Smooth muscle cell (in vitro differentiated cells): ENCODE measurements around the gene OPHN1. TPM values are rescaled to one million over a fixed set of nuclear protein-coding genes. Genes with fewer than 3 reads are reported as not detected.

Experiments used
- DNase-seq: peaks from one replicate; lab custom pipeline; 2025; ENCODE audit not compliant: unreplicated experiment; lab: John Stamatoyannopoulos, UW
- H2AFZ ChIP-seq: fragments of 200-600 bp; sonication (generic); 2 replicates; pipeline ENCODE4 v1.6.0; 2016; ENCODE audit warnings: antibody characterized with exemption, low read depth, mild to moderate bottlenecking
- H3F3A ChIP-seq: fragments of 200-600 bp; sonication (generic); 2 replicates; pipeline ENCODE4 v1.6.0; 2017; ENCODE audit warnings: antibody characterized with exemption, low read depth
- H3K27ac ChIP-seq: fragments of 200-600 bp; sonication (generic); 2 replicates; pipeline ENCODE4 v1.5.1; 2016; ENCODE audit warnings: low read depth, mild to moderate bottlenecking
- H3K27me3 ChIP-seq: fragments of 200-600 bp; sonication (generic); 2 replicates; pipeline ENCODE4 v1.6.1; 2016; ENCODE audit warnings: low read depth, mild to moderate bottlenecking
- H3K36me3 ChIP-seq: fragments of 200-600 bp; sonication (generic); 2 replicates; pipeline ENCODE4 v1.5.1; 2016; ENCODE audit warnings: low read depth
- H3K4me1 ChIP-seq: fragments of 200-600 bp; sonication (generic); 2 replicates; pipeline ENCODE4 v1.5.1; 2016; ENCODE audit warnings: low read depth
- H3K4me2 ChIP-seq: fragments of 200-600 bp; sonication (generic); 2 replicates; pipeline ENCODE4 v1.6.0; 2016; ENCODE audit warnings: mild to moderate bottlenecking
- H3K4me3 ChIP-seq: fragments of 200-600 bp; sonication (generic); 2 replicates; pipeline ENCODE4 v1.5.1; 2016; ENCODE audit warnings: mild to moderate bottlenecking
- H3K79me2 ChIP-seq: fragments of 200-600 bp; sonication (generic); 2 replicates; pipeline ENCODE4 v1.6.0; 2016; ENCODE audit warnings: low read depth, mild to moderate bottlenecking
- H3K9ac ChIP-seq: fragments of 200-600 bp; sonication (generic); 2 replicates; pipeline ENCODE4 v1.6.0; 2016; ENCODE audit warnings: low read depth
- H3K9me3 ChIP-seq: fragments of 200-600 bp; sonication (generic); replicated peaks from 2 replicates; pipeline ENCODE4 v1.5.1; 2016; ENCODE audit warnings: low read depth
- H4K20me1 ChIP-seq: fragments of 200-600 bp; sonication (generic); 2 replicates; pipeline ENCODE4 v1.6.0; 2016; ENCODE audit warnings: low read depth
- whole genome bisulfite sequencing: methylation state at CpG from one replicate; pipeline ENCODE4 v1.1.7; 2016; ENCODE audit warnings: low lambda C conversion rate; 5-methylcytosine and 5-hydroxymethylcytosine counted together
- polyA plus RNA-seq: library from polyadenylated mRNA; unstranded; fragments of >200 nt; fragmentation: Nextera tagmentation; extraction: Ambion mirVana; gene quantifications from 2 replicates; pipeline ENCODE4 v1.2.1, GENCODE V29; 2016
- total RNA-seq: library from RNA; depleted of rRNA; stranded (reverse); fragments of >200 nt; gene quantifications from 2 replicates; pipeline ENCODE4 v1.2.3, GENCODE V29; 2014
- TF ChIP-seq, protein P1 (sequence below): fragments of 200-600 bp; sonication (generic); IDR thresholded peaks from 2 replicates; pipeline ENCODE4 v1.5.1; 2017; ENCODE audit warnings: borderline replicate concordance, mild to moderate bottlenecking, antibody characterized with exemption; ENCODE audit not compliant: insufficient read depth, poor library complexity, severe bottlenecking

OPHN1 gene
- total and polyA plus RNA-seq, 2 experiments from 2014 or later: 1.1 to 2.3 TPM

DNA sequence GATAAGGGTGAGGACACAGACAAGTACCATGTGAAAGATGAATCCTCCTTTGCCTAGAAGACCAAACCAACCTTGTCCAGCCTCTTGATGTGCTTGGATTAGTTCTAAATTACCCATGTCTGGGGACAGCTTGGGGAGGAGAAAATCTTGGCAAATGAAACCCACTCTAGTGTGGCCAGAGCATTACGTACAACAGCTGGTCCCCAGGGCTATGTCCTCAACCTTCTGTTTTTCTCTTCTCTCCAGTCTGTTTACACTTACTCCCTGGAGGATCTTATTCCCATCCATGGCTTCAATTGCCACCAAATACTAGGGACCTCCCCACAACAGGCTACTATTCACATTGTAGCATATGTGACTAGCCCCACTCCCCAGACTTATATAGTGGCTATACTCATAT is 384.5 kb downstream of the OPHN1 start:
- Histone ChIP-seq H3K9me3 (no peaks in the 10 kb centered on the region), H3K4me2 (no peak overlapping the region), H3K27ac (no peak overlapping the region), H3K27me3 (no peaks in the 10 kb centered on the region), H3K4me3 (no peak overlapping the region), H2AFZ (no peak overlapping the region), H3K79me2 (no peaks in the 10 kb centered on the region), H4K20me1 (no peaks in the 10 kb centered on the region), H3F3A (no peaks in the 10 kb centered on the region), H3K4me1 (no peaks in the 10 kb centered on the region), H3K36me3 (no peaks in the 10 kb centered on the region), H3K9ac (no peak overlapping the region)
- TF ChIP-seq, protein P1, sequence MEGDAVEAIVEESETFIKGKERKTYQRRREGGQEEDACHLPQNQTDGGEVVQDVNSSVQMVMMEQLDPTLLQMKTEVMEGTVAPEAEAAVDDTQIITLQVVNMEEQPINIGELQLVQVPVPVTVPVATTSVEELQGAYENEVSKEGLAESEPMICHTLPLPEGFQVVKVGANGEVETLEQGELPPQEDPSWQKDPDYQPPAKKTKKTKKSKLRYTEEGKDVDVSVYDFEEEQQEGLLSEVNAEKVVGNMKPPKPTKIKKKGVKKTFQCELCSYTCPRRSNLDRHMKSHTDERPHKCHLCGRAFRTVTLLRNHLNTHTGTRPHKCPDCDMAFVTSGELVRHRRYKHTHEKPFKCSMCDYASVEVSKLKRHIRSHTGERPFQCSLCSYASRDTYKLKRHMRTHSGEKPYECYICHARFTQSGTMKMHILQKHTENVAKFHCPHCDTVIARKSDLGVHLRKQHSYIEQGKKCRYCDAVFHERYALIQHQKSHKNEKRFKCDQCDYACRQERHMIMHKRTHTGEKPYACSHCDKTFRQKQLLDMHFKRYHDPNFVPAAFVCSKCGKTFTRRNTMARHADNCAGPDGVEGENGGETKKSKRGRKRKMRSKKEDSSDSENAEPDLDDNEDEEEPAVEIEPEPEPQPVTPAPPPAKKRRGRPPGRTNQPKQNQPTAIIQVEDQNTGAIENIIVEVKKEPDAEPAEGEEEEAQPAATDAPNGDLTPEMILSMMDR: no peak
- no peak for DNase-seq
- 93% methylated on average over 1 of the region's 1 CpG for WGBS

DNA sequence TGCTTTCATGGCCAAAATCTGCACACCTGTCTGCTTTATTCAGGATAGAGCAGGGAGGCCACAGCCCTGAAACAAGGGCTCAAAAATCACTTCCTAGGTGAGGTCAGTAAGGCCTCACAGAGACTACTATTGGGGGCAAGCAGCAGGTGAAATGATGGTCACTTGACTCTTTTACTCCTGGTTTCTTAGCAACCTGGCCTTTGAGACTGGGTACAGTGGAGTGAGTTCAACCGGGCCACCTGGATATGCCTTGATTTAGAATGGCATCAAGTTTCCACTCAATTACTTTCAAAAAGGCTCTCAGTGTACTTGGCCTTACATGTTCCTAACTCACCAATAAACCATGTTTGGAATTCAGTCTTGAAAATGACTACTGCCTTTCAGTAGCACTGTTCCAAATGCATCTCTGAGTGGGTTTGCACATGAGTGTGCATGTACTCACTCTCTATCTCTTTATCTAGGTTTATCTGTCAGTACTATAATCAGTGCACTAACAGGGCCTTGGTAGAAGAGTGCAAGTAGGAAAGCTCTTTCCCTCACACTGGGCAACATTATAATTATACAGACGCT is 388.2 kb downstream of the OPHN1 start:
- Histone ChIP-seq H3K79me2 (no peaks in the 10 kb centered on the region), H3F3A (no peaks in the 10 kb centered on the region), H3K27ac (no peak overlapping the region), H3K9me3 (no peaks in the 10 kb centered on the region), H3K4me2 (no peak overlapping the region), H2AFZ (no peak overlapping the region), H3K27me3 (no peaks in the 10 kb centered on the region), H3K4me1 (no peaks in the 10 kb centered on the region), H3K9ac (no peak overlapping the region), H3K36me3 (no peaks in the 10 kb centered on the region), H4K20me1 (no peaks in the 10 kb centered on the region), H3K4me3 (no peak overlapping the region)
- 43% methylated on average over 2 of the region's 2 CpGs for WGBS
- TF ChIP-seq, protein P1: no peak
- no peak for DNase-seq

DNA sequence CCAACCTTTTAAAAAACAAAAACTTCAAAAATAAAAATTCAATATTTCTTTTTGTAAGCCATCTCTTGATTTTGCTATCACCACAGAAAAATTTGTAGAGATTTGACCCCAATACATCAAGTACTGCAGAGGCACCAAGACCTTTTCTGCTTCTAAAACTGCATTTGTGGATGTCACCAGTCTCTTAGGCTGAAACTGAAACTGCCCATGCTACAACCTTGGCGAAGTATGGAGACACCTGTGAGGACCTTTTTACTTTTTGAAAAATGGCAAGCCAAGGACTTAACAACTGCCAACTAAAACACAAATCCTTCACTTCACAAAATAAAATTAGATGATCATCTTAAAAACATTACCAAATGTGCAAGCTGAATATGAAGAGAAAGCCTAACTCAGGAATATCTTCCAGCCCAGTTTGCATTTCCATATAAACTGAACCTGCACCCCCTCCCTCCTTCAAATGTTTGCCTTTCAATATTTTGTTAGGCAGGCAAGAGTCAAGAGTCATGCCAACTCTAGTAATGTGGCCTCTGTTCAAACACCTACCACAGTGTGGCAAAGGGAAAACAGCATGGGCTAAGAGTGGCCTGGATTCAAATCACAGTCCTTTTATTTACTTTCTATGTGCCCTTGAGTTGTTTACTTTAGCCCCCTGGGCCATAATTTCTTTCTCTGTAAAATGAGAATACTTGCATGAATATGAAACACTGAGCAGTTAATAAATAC is 389.4 kb downstream of the OPHN1 start:
- 69% methylated on average over 1 of the region's 1 CpG for WGBS
- no peaks in the 10 kb centered on the region for H3K9me3 ChIP-seq
- H3F3A ChIP-seq: no peaks in the 10 kb centered on the region
- H2AFZ ChIP-seq: no peak overlapping the region
- no peaks in the 10 kb centered on the region for H3K36me3 ChIP-seq
- no peaks in the 10 kb centered on the region for H3K79me2 ChIP-seq
- no peaks in the 10 kb centered on the region for H3K27me3 ChIP-seq
- H4K20me1 ChIP-seq: no peaks in the 10 kb centered on the region
- H3K9ac ChIP-seq: no peak overlapping the region
- DNase-seq: no peak
- TF ChIP-seq, protein P1: no peak
- no peak overlapping the region for H3K4me3 ChIP-seq
- H3K27ac ChIP-seq: no peak overlapping the region
- no peaks in the 10 kb centered on the region for H3K4me1 ChIP-seq
- no peak overlapping the region for H3K4me2 ChIP-seq

DNA sequence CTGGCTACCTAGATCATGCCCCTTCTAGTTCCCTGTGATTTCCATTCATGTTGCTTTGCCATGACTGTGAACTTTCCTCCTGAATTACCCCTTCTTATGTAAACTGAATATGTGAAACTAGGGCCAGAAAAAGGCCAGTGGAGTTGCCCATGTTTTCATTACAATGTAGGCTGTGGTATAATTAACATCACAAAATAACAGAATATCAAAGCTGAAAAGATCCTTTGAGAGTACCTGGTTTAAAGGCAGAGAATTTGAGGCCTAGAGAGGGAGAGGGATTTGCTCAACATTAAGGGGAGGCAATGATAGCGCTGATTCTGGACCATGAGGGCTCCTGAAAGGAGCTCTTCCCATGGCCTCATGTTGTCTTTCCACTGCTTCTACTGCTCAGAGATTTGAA is 392.2 kb downstream of the OPHN1 start:
- no peaks in the 10 kb centered on the region for H3K36me3 ChIP-seq
- H3K9me3 ChIP-seq: no peaks in the 10 kb centered on the region
- DNase-seq: no peak
- no peak overlapping the region for H3K9ac ChIP-seq
- H3K27ac ChIP-seq: no peak overlapping the region
- no peaks in the 10 kb centered on the region for H3K27me3 ChIP-seq
- WGBS: 43% methylated on average over 1 of the region's 1 CpG
- no peak overlapping the region for H3K4me3 ChIP-seq
- H3K4me2 ChIP-seq: no peak overlapping the region
- H3K79me2 ChIP-seq: no peaks in the 10 kb centered on the region
- no peaks in the 10 kb centered on the region for H3F3A ChIP-seq
- TF ChIP-seq, protein P1: no peak
- H4K20me1 ChIP-seq: no peaks in the 10 kb centered on the region
- no peaks in the 10 kb centered on the region for H3K4me1 ChIP-seq
- H2AFZ ChIP-seq: no peak overlapping the region
